Umbilical cord (tissue), 2 donors: ENCODE results near the gene DHPS. TPM values are rescaled to one million over a fixed set of nuclear protein-coding genes. Genes with fewer than 3 reads are reported as not detected.
"Not testable (repeated sequence)": the region's sequence is repeated elsewhere in the genome, so short reads cannot be mapped to it uniquely, and the experiment has no call there.

Source experiments
- DNase-seq: peaks from one replicate; pipeline ENCODE4 v3.0.0-alpha.2; 2015; ENCODE audit warnings: low spot score
- total RNA-seq: library from RNA; depleted of rRNA; stranded (reverse); fragments of >200 nt; gene quantifications from one replicate; pipeline ENCODE4 v1.2.3, GENCODE V29; 2014; ENCODE audit warnings: low replicate concordance; ENCODE audit not compliant: insufficient read depth

Gene DHPS
- total RNA-seq, 1 donor from 2014 or later: 36.4 TPM

- DNase-seq: no peak
Observed at GRCh38 chr19:12705654-12706331, 24.1 kb upstream of the DHPS start.

GRCh38 chr19:12705169-12705568 is 23.5 kb upstream of the DHPS start:
- no peak for DNase-seq

- DNase-seq: peak; percentile 16
Observed at GRCh38 chr19:12703046-12703445, 21.4 kb upstream of the DHPS start.

- no peak for DNase-seq
Observed at GRCh38 chr19:12701596-12702282, 20.1 kb upstream of the DHPS start.

- DNase-seq: no peak
Observed at GRCh38 chr19:12698138-12698537, 16.5 kb upstream of the DHPS start.

- DNase-seq: not testable (repeated sequence)
Observed at GRCh38 chr19:12697425-12697824, 15.7 kb upstream of the DHPS start.

GRCh38 chr19:12696366-12697335 is 15.0 kb upstream of the DHPS start, which contains the start of gene FBXW9:
TSS of gene FBXW9 (minus strand) at chr19:12696631. CDS start at chr19:12696581, 50 bp downstream.
- DNase-seq: peak; percentile 96

- DNase-seq: no peak
Observed at GRCh38 chr19:12695997-12696365, 14.3 kb upstream of the DHPS start.

GRCh38 chr19:12695514-12695913 is 13.8 kb upstream of the DHPS start:
- no peak for DNase-seq

GRCh38 chr19:12695096-12695495 is 13.4 kb upstream of the DHPS start:
- DNase-seq: no peak

- no peak for DNase-seq
Observed at GRCh38 chr19:12694641-12695040, 13.0 kb upstream of the DHPS start.

GRCh38 chr19:12692960-12693359 is 11.3 kb upstream of the DHPS start:
- DNase-seq: no peak

- DNase-seq: no peak
Observed at GRCh38 chr19:12689581-12690216, 8.0 kb upstream of the DHPS start.

GRCh38 chr19:12689012-12689411 is 7.3 kb upstream of the DHPS start:
- no peak for DNase-seq

- DNase-seq: no peak
Observed at GRCh38 chr19:12687496-12688196, 6.0 kb upstream of the DHPS start, which contains the start of gene GNG14. TSS of gene GNG14 (plus strand) at chr19:12687998. CDS start at chr19:12688049, 51 bp downstream.

- DNase-seq: no peak
Observed at GRCh38 chr19:12685831-12686230, 4.2 kb upstream of the DHPS start.

GRCh38 chr19:12680034-12680433 is 1.6 kb downstream of the DHPS start:
- DNase-seq: no peak

GRCh38 chr19:12678039-12678438 is 3.6 kb downstream of the DHPS start:
- not testable (repeated sequence) for DNase-seq

GRCh38 chr19:12676928-12677327 is 4.8 kb downstream of the DHPS start:
- DNase-seq: no peak

GRCh38 chr19:12676384-12676792 is 5.3 kb downstream of the DHPS start:
- peak; percentile 78 for DNase-seq

GRCh38 chr19:12675940-12676339 is 5.7 kb downstream of the DHPS start:
- no peak for DNase-seq
